ENCODE data around the gene SENP7.
"Not testable (repeated sequence)": the region's sequence is repeated elsewhere in the genome, so short reads cannot be mapped to it uniquely, and the experiment has no call there.

SENP7 gene

GRCh38 chr3:101519685-101520365 is 6.8 kb upstream of the SENP7 start:
- DNase-seq = no peak

- no peak for DNase-seq
These were observed 5.4 kb upstream of the SENP7 start for GRCh38 chr3:101518421-101518871.

- no peak for DNase-seq
These were observed 491 bp upstream of the SENP7 start for GRCh38 chr3:101513419-101513986.

- no peak for DNase-seq
These were observed 691 bp downstream of the SENP7 start for GRCh38 chr3:101512396-101512645.

- no peak for DNase-seq
These were observed 3.2 kb downstream of the SENP7 start for GRCh38 chr3:101509811-101510210.

GRCh38 chr3:101509281-101509680 is 3.7 kb downstream of the SENP7 start:
- DNase-seq = no peak

- DNase-seq = no peak
These were observed 11.2 kb downstream of the SENP7 start for GRCh38 chr3:101501783-101502182.

- no peak for DNase-seq
These were observed 12.8 kb downstream of the SENP7 start for GRCh38 chr3:101500208-101500607.

GRCh38 chr3:101497803-101498202 is 15.2 kb downstream of the SENP7 start:
- no peak for DNase-seq

GRCh38 chr3:101495552-101495951 is 17.5 kb downstream of the SENP7 start:
- no peak for DNase-seq

- no peak for DNase-seq
These were observed 28.0 kb downstream of the SENP7 start for GRCh38 chr3:101484805-101485620.

- no peak for DNase-seq
These were observed 34.0 kb downstream of the SENP7 start for GRCh38 chr3:101478980-101479379.

- DNase-seq = not testable (repeated sequence)
These were observed 38.0 kb downstream of the SENP7 start for GRCh38 chr3:101474841-101475552.

GRCh38 chr3:101468676-101469075 is 44.3 kb downstream of the SENP7 start:
- DNase-seq = not testable (repeated sequence)

GRCh38 chr3:101467310-101467663 is 45.7 kb downstream of the SENP7 start:
- DNase-seq = not testable (repeated sequence)

- peak; percentile 44 for DNase-seq
These were observed 46.3 kb downstream of the SENP7 start for GRCh38 chr3:101466465-101467309.

- no peak for DNase-seq
These were observed 48.8 kb downstream of the SENP7 start for GRCh38 chr3:101464235-101464634.

GRCh38 chr3:101461451-101461850 is 51.6 kb downstream of the SENP7 start:
- DNase-seq = no peak

- no peak for DNase-seq
These were observed 54.6 kb downstream of the SENP7 start for GRCh38 chr3:101458387-101458786.

GRCh38 chr3:101454629-101455028 is 58.4 kb downstream of the SENP7 start:
- no peak for DNase-seq

- no peak for DNase-seq
These were observed 59.1 kb downstream of the SENP7 start for GRCh38 chr3:101453961-101454360.

GRCh38 chr3:101438641-101439040 is 74.4 kb downstream of the SENP7 start:
- not testable (repeated sequence) for DNase-seq

GRCh38 chr3:101433652-101434051 is 79.4 kb downstream of the SENP7 start:
- no peak for DNase-seq

All from effector CD8-positive, alpha-beta T cell (primary cell).